GM12891 (cell line): ENCODE results near the gene TAMM41.

Experiments
- POLR2A ChIP-seq: IDR thresholded peaks from 2 replicates; pipeline ENCODE4 v1.6.1; 2011; ENCODE audit warnings: low read depth, low read length, control low read depth
- POLR2AphosphoS5 ChIP-seq: IDR thresholded peaks from 2 replicates; pipeline ENCODE4 v1.6.1; 2011; ENCODE audit warnings: low read depth, low read length, control low read depth
- TAF1 ChIP-seq: IDR thresholded peaks from 2 replicates; pipeline ENCODE4 v1.6.1; 2011; ENCODE audit warnings: low read depth, low read length, control low read depth

DNA sequence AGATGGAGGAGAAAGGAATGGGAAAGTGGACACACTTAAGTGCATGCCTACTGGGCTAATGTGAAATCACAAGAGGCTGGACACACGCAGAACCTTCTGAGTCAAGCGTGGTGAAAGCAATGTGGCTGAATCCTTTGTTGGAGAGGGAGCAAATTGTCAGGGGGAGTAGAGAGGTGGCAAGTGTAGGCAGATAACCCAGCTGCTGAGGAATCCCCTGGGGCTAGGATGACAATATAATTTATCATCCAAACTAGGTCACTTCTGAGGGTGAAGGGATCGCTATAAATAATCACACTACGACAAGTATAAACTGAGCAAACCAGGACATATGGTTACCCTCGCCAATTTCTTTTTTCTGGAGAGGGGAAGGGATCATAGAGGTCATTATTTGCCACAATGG is 28.7 kb downstream of the TAMM41 start:
- TF ChIP-seq POLR2AphosphoS5 (no peak), POLR2A (no peak), TAF1 (no peak)
